GM19043 (cell line): ENCODE measurements around the gene MPC1.
"Not testable (repeated sequence)": the region's sequence is repeated elsewhere in the genome, so short reads cannot be mapped to it uniquely, and the experiment has no call there.

Experiments
- ATAC-seq: cut with Tn5 transposase; IDR thresholded peaks from one replicate; pipeline ENCODE4 v1.9.1; 2021; ENCODE audit warnings: low read depth; ENCODE audit not compliant: unreplicated experiment

The MPC1 gene

GRCh38 chr6:166408936-166409755 is 26.4 kb upstream of the MPC1 start:
- ATAC-seq: no peak

GRCh38 chr6:166406197-166406596 is 23.5 kb upstream of the MPC1 start:
- no peak for ATAC-seq

GRCh38 chr6:166405386-166405785 is 22.6 kb upstream of the MPC1 start:
- no peak for ATAC-seq

- no peak for ATAC-seq
Observed at GRCh38 chr6:166402582-166403277, 20.0 kb upstream of the MPC1 start.

- peak; percentile 67 for ATAC-seq
Observed at GRCh38 chr6:166400649-166401250, 18.0 kb upstream of the MPC1 start.

- ATAC-seq: no peak
Observed at GRCh38 chr6:166400181-166400580, 17.4 kb upstream of the MPC1 start.

- no peak for ATAC-seq
Observed at GRCh38 chr6:166398348-166398747, 15.6 kb upstream of the MPC1 start.

- ATAC-seq: no peak
Observed at GRCh38 chr6:166397849-166398248, 15.1 kb upstream of the MPC1 start.

- no peak for ATAC-seq
Observed at GRCh38 chr6:166395778-166396177, 13.0 kb upstream of the MPC1 start.

- ATAC-seq: no peak
Observed at GRCh38 chr6:166395351-166395750, 12.6 kb upstream of the MPC1 start.

- ATAC-seq: no peak
Observed at GRCh38 chr6:166394036-166394892, 11.5 kb upstream of the MPC1 start.

- no peak for ATAC-seq
Observed at GRCh38 chr6:166393535-166393823, 10.7 kb upstream of the MPC1 start.

GRCh38 chr6:166392755-166393534 is 10.2 kb upstream of the MPC1 start:
- not testable (repeated sequence) for ATAC-seq

- no peak for ATAC-seq
Observed at GRCh38 chr6:166389119-166389518, 6.4 kb upstream of the MPC1 start.

- no peak for ATAC-seq
Observed at GRCh38 chr6:166388290-166389004, 5.7 kb upstream of the MPC1 start.

- ATAC-seq: no peak
Observed at GRCh38 chr6:166387642-166388289, 5.0 kb upstream of the MPC1 start.

GRCh38 chr6:166387098-166387497 is 4.4 kb upstream of the MPC1 start:
- not testable (repeated sequence) for ATAC-seq

GRCh38 chr6:166386111-166386510 is 3.4 kb upstream of the MPC1 start:
- ATAC-seq: no peak

- not testable (repeated sequence) for ATAC-seq
Observed at GRCh38 chr6:166383802-166384363, 1.1 kb upstream of the MPC1 start.
